K562 (cell line): ENCODE data around the gene TBC1D7. TPM values are rescaled to one million over a fixed set of nuclear protein-coding genes. Genes with fewer than 3 reads are reported as not detected.

Experiments used
- ATAC-seq: fragments of 200-7000 bp; cut with Tn5 transposase; 3 replicates; pipeline ENCODE4 v1.9.1; 2020; ENCODE audit warnings: moderate library complexity
- BruUV-seq: library from RNA; stranded (reverse); fragments of 400-500 nt; replicated peaks from 2 replicates; lab custom pipeline; 2021; lab: Mats Ljungman, UMichigan
- CTCF ChIA-PET: fragments of 300-600 bp; formaldehyde crosslinking; extraction: SDS; loops from one replicate; lab custom pipeline; 2021; ENCODE audit warnings: low intra/inter-chr PET ratio; lab: Yijun Ruan, JAX
- POLR2A ChIA-PET: fragments of 300-600, 350-650 bp; sonication (Branson Sonifier 250); formaldehyde crosslinking; extraction: SDS; loops from one replicate; lab custom pipeline; 2021; ENCODE audit warnings: antibody characterized with exemption, inconsistent platforms; lab: Yijun Ruan, JAX
- DNase-seq, 4 experiments: peaks; one replicate each; pipeline versions ENCODE4 v3.0.0 to v3.0.0-alpha.2; 2011 to 2018; ENCODE audit warnings: low spot score in 3 of 4, mixed read lengths in 3 of 4; ENCODE audit errors: extremely low read depth in 1 of 4
- FAIRE-seq: peaks from 2 replicates; lab custom pipeline; 2011; peaks lifted over from hg19 to GRCh38; lab: Jason Lieb, UNC
- H2AFZ ChIP-seq: 2 replicates; pipeline ENCODE4 v1.6.0; 2011; ENCODE audit warnings: low read depth, low read length, control low read depth, inconsistent platforms
- H3K27ac ChIP-seq: fragments of 200-600 bp; 3 replicates; pipeline ENCODE4 v1.8.0; 2011; ENCODE audit warnings: low read depth, mild to moderate bottlenecking, control low read depth, inconsistent platforms, low read length, moderate library complexity, mixed read lengths; ENCODE audit errors: extremely low read depth
- H3K27me3 ChIP-seq, 2 experiments: fragments of 300-600 bp in 1 of 2; 2 replicates in 1 of 2; 3 replicates in 1 of 2; pipeline versions ENCODE4 v1.6.0 to v1.8.0; 2011; ENCODE audit warnings: inconsistent platforms in 2 of 2, low read length in 2 of 2, mild to moderate bottlenecking in 1 of 2, mixed read lengths in 1 of 2, moderate library complexity in 1 of 2; ENCODE audit not compliant: control insufficient read depth in 2 of 2, insufficient read depth in 2 of 2
- H3K36me3 ChIP-seq: fragments of 300-600 bp; 3 replicates; pipeline ENCODE4 v1.8.0; 2011; ENCODE audit warnings: mild to moderate bottlenecking, low read length, inconsistent platforms; ENCODE audit not compliant: control insufficient read depth, insufficient read depth
- H3K4me1 ChIP-seq, 2 experiments: fragments of 200-600 bp in 1 of 2; replicated peaks in 1 of 2; 2 replicates in 1 of 2; 3 replicates in 1 of 2; pipeline versions ENCODE4 v1.5.1 to v1.8.0; 2011; ENCODE audit warnings: inconsistent platforms in 2 of 2, low read length in 2 of 2, mild to moderate bottlenecking in 1 of 2, mixed read lengths in 1 of 2, moderate library complexity in 1 of 2; ENCODE audit not compliant: control insufficient read depth in 2 of 2, insufficient read depth in 2 of 2
- H3K4me2 ChIP-seq: 2 replicates; pipeline ENCODE4 v1.6.1; 2011; ENCODE audit warnings: low read length, control low read depth, inconsistent platforms, mixed read lengths; ENCODE audit not compliant: insufficient read depth
- H3K4me3 ChIP-seq: fragments of 200-600 bp; sonication (generic), shearing (Covaris generic); 2 replicates; pipeline ENCODE4 v1.5.1; 2016; ENCODE audit warnings: control low read depth, inconsistent platforms
- H3K79me2 ChIP-seq: fragments of 200-600 bp; 3 replicates; pipeline ENCODE4 v1.8.0; 2011; ENCODE audit warnings: low read length, inconsistent platforms; ENCODE audit not compliant: control insufficient read depth, insufficient read depth
- H3K9ac ChIP-seq, 2 experiments: 2 replicates each; pipeline versions ENCODE4 v1.6.0 to v1.6.1; 2011; ENCODE audit warnings: low read depth in 2 of 2, low read length in 2 of 2, control low read depth in 1 of 2, inconsistent platforms in 1 of 2, mild to moderate bottlenecking in 1 of 2, mixed read lengths in 1 of 2; ENCODE audit not compliant: insufficient read depth in 1 of 2
- H3K9me1 ChIP-seq: one replicate; pipeline ENCODE4 v1.6.0; 2011; ENCODE audit warnings: inconsistent platforms, mild to moderate bottlenecking, low read length, moderate library complexity; ENCODE audit not compliant: control insufficient read depth, insufficient read depth
- H3K9me3 ChIP-seq: replicated peaks from 2 replicates; pipeline ENCODE4 v1.5.1; 2011; ENCODE audit warnings: low read depth, low read length, inconsistent platforms; ENCODE audit not compliant: control insufficient read depth, insufficient read depth
- H4K20me1 ChIP-seq: replicated peaks from 2 replicates; pipeline ENCODE4 v1.6.1; 2011; ENCODE audit warnings: low read length, inconsistent platforms, mixed read lengths; ENCODE audit not compliant: control insufficient read depth, insufficient read depth
- CBX8 ChIP-seq: fragments of 200-600 bp; sonication (generic); IDR thresholded peaks from 2 replicates; pipeline ENCODE4 v1.6.1; 2012; ENCODE audit warnings: borderline replicate concordance, mixed run types, low read depth, mild to moderate bottlenecking, moderate library complexity, mixed read lengths, low read length, control low read depth, inconsistent platforms; ENCODE audit not compliant: poor library complexity, severe bottlenecking; ENCODE audit errors: extremely low read depth
- DEAF1 ChIP-seq: fragments of 450-650 bp; formaldehyde crosslinking; IDR thresholded peaks from 2 replicates; pipeline ENCODE4 v1.4.0; 2020; ENCODE audit warnings: mild to moderate bottlenecking, moderate library complexity
- ESRRA ChIP-seq: fragments of 450-650 bp; IDR thresholded peaks from 2 replicates; pipeline ENCODE4 v1.6.1; 2014; ENCODE audit warnings: low read depth, mild to moderate bottlenecking, moderate library complexity, borderline replicate concordance
- KDM1A ChIP-seq, 2 experiments: fragments of 450-650 bp; IDR thresholded peaks; 2 replicates each; pipeline ENCODE4 v1.6.1; 2016; ENCODE audit warnings: mild to moderate bottlenecking in 2 of 2
- SRSF9 ChIP-seq: fragments of 200-400 bp; formaldehyde crosslinking; IDR thresholded peaks from 2 replicates; pipeline ENCODE4 v1.6.1; 2017; ENCODE audit warnings: low read depth, low read length, borderline replicate concordance
- U2AF1 ChIP-seq: fragments of 200-400 bp; formaldehyde crosslinking; optimal IDR thresholded peaks from 2 replicates; pipeline ENCODE3; 2017; ENCODE audit warnings: mild to moderate bottlenecking, low read depth, low read length, moderate library complexity
- ZC3H11A ChIP-seq: IDR thresholded peaks from 2 replicates; pipeline ENCODE4 v1.6.1; 2012; ENCODE audit warnings: low read depth, low read length, improper control_type of control experiment
- ZNF398 ChIP-seq: fragments of 250-450 bp; sonication (Bioruptor Pico); IDR thresholded peaks from 2 replicates; pipeline ENCODE4 v1.8.0; 2021; ENCODE audit warnings: moderate library complexity, mild to moderate bottlenecking, inconsistent platforms
- ZNF696 ChIP-seq: fragments of 250-450 bp; sonication (Bioruptor Pico); conservative IDR thresholded peaks from 2 replicates; pipeline ENCODE4 v1.4.0; 2020; ENCODE audit warnings: mild to moderate bottlenecking, moderate library complexity
- WGBS: fragments of 100-300 bp; shearing (Covaris generic); methylation state at CpG from one replicate; pipeline ENCODE4 v1.1.6; 2016; ENCODE audit warnings: low coverage, mixed read lengths; ENCODE audit not compliant: insufficient coverage; ENCODE audit errors: missing lambda C conversion rate; 5-methylcytosine and 5-hydroxymethylcytosine counted together
- in situ Hi-C: fragments of 300-500 bp; cut with MboI; formaldehyde crosslinking; loops from 4 replicates; pipeline ENCODE4 v1.15.0; 2018; ENCODE audit warnings: inconsistent platforms, mixed read lengths
- intact Hi-C: fragments of 100-400 bp; cut with micrococcal nuclease; formaldehyde crosslinking; loops from 2 replicates; pipeline ENCODE4 v1.14.2; 2022
- polyA plus RNA-seq, 8 experiments: library from polyadenylated mRNA; depleted of rRNA in 4 of 8; stranded (reverse) in 5 of 8; unstranded in 3 of 8; fragments of >200 nt; fragmentation: Nextera tagmentation in 2 of 8; fragmentation: Illumina TruSeq in 1 of 8; extraction: Ambion mirVana in 2 of 8; extraction: Trizol in 1 of 8; gene quantifications; 2 replicates each; pipeline versions ENCODE4 v1.2.1 to v1.2.3, GENCODE V29; 2011 to 2014; ENCODE audit warnings: inconsistent platforms in 1 of 8, missing spikeins in 1 of 8
- total RNA-seq, 7 experiments: library from RNA; depleted of rRNA in 6 of 7; stranded (reverse); fragments of >200 nt in 6 of 7; fragmentation: Illumina TruSeq in 2 of 7; extraction: Trizol in 2 of 7; gene quantifications; 2 replicates each; pipeline versions ENCODE4 v1.2.1 to v1.2.3, GENCODE V29; 2011 to 2021; ENCODE audit warnings: low replicate concordance in 1 of 7

Gene TBC1D7
- total and polyA plus RNA-seq, 9 of the 15 experiments (the other 6 are each of a cell fraction or from before 2014, with no cell fraction given) = 49.4 to 107 (median 61.1) TPM

GRCh38 chr6:13283331-13283730 lies 45.0 kb downstream of the TBC1D7 start:
- H3K4me1 ChIP-seq = peaks cover 0 to 7% of the 10 kb centered on the region in 2 experiments; a peak in 1 of 5 replicates
- H3K4me3 ChIP-seq = no peak overlapping the region
- no peak overlapping the region for H3K27ac ChIP-seq
- TF ChIP-seq ESRRA = no peak
- no peak for TF ChIP-seq ZNF696
- TF ChIP-seq SRSF9 = no peak
- TF ChIP-seq CBX8 = no peak
- no peak for TF ChIP-seq U2AF1
- no peak for TF ChIP-seq ZNF398 (CRISPR knock-in tag)
- TF ChIP-seq KDM1A (IDR thresholded peaks at IDR 0.05) = no peak
- TF ChIP-seq ZC3H11A = no peak
- TF ChIP-seq DEAF1 (CRISPR knock-in tag) = no peak
- H3K9me3 ChIP-seq = peaks cover 8% of the 10 kb centered on the region
- intact Hi-C loops = no loop called here
- 78% methylated on average over 14 of the region's 14 CpGs for WGBS
- BruUV-seq = no TSS peak
- ATAC-seq (peak; percentile 41; the same call in 2 of the 3 replicates), DNase-seq (no peak), FAIRE-seq (no peak)
- H3K36me3 ChIP-seq = peaks cover 91% of the 10 kb centered on the region
- H3K9ac ChIP-seq = peak overlapping the region in 1 of 2 experiments; percentile 2; a peak in 1 of 4 replicates
- H3K9me1 ChIP-seq = peaks cover 3% of the 10 kb centered on the region
- H2AFZ ChIP-seq = no peak overlapping the region
- H3K79me2 ChIP-seq = no peaks in the 10 kb centered on the region
- H4K20me1 ChIP-seq = no peaks in the 10 kb centered on the region
- POLR2A ChIA-PET = interaction anchor here (1.2 to 1.3 kb wide), 2 partner anchors 9 to 11 kb away, joined by 3 read pairs; no protein-coding TSS in a partner anchor
- in situ Hi-C loops = no loop called here
- H3K4me2 ChIP-seq = no peak overlapping the region
- H3K27me3 ChIP-seq = no peaks in the 10 kb centered on the region
- CTCF ChIA-PET = no interaction called here
